GM12891 (cell line): Measurements from ENCODE around the gene DIS3L2.
"Not testable (repeated sequence)": the region's sequence is repeated elsewhere in the genome, so short reads cannot be mapped to it uniquely, and the experiment has no call there.

Source experiments
- DNase-seq: peaks from one replicate; pipeline ENCODE4 v3.0.0; 2011; ENCODE audit warnings: low spot score; ENCODE audit not compliant: insufficient read length
- FAIRE-seq: peaks from 2 replicates; lab custom pipeline; 2011; peaks lifted over from hg19 to GRCh38; lab: Jason Lieb, UNC
- PAX5 ChIP-seq: IDR thresholded peaks from 2 replicates; pipeline ENCODE4 v1.6.1; 2011; ENCODE audit warnings: low read length, moderate library complexity, mild to moderate bottlenecking; ENCODE audit not compliant: insufficient read depth, severe bottlenecking
- POLR2A ChIP-seq: IDR thresholded peaks from 2 replicates; pipeline ENCODE4 v1.6.1; 2011; ENCODE audit warnings: low read depth, low read length, control low read depth
- POLR2AphosphoS5 ChIP-seq: IDR thresholded peaks from 2 replicates; pipeline ENCODE4 v1.6.1; 2011; ENCODE audit warnings: low read depth, low read length, control low read depth
- POU2F2 ChIP-seq: IDR thresholded peaks from 2 replicates; pipeline ENCODE4 v1.6.1; 2011; ENCODE audit warnings: low read depth, mild to moderate bottlenecking, control low read depth, low read length, moderate library complexity
- SPI1 ChIP-seq: IDR thresholded peaks from 2 replicates; pipeline ENCODE4 v1.6.1; 2011; ENCODE audit warnings: low read depth, low read length, control low read depth
- TAF1 ChIP-seq: IDR thresholded peaks from 2 replicates; pipeline ENCODE4 v1.6.1; 2011; ENCODE audit warnings: low read depth, low read length, control low read depth

DIS3L2 gene

GRCh38 chr2:232319803-232320442, 358.4 kb downstream of the DIS3L2 start:
- TF ChIP-seq POU2F2 (no peak), TAF1 (no peak), POLR2A (no peak), PAX5 (no peak)
- FAIRE-seq (no peak), DNase-seq (no peak)

DNA sequence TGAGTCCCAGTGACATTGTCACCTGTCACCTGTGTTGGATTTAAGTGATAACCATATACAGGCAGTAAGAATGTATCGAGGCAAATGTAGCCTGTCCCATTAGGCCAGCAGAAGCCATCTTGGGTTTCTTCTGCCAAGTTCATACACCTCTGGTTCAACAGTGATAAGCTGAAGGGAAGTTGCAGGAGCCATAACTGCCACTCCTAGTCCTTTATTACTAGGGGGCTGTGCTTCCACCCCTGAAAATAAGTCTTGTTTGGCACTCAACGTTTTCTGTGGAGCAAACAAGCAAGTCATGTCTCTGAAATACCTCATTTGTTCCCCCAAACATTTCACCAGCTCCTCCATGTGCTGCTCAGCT, 358.9 kb downstream of the DIS3L2 start:
- FAIRE-seq (no peak), DNase-seq (no peak)
- TF ChIP-seq TAF1 (no peak), POU2F2 (no peak), POLR2AphosphoS5 (no peak), PAX5 (no peak), POLR2A (no peak), SPI1 (no peak)

- DNase-seq (no peak), FAIRE-seq (no peak)
- TF ChIP-seq PAX5 (no peak), SPI1 (no peak), POLR2AphosphoS5 (no peak), POLR2A (no peak), POU2F2 (no peak), TAF1 (no peak)
These were observed 359.8 kb downstream of the DIS3L2 start for GRCh38 chr2:232321156-232321816.

DNA sequence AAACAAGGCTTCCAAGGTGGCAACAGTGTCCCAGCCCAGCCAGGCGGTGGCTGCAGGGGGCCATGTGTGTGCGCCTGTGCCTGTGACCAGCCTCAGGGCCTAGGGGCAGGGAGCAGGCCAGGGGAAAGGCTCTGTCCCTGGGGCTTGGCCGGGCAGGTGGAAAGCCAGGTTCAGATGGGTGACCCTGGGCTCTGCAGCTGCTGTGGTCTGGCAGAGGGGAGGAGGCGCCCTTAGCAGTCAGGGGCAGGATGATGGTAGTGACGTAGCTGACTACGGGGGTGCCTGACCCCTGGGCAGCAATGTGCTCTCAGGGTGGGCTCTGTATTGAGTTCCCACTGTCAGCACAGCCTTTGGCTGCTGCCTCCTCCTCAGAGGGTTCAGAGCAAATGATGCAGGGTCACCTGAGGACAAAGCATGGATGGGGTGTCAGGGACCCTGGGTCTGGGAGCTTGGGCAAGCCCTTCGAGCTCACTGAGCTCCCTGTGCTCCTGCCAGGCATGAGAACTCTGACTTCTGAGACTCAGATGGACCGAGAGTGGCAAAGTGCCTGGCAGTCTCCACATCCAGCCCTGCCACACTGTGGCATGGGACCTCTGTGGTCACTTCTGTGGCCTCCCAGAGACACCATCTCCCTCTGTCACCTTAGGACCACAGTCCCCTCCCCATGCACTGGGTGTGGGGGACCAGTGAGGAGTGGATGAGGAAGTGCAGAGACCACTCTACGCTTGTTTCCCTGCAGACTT, 360.5 kb downstream of the DIS3L2 start:
- DNase-seq: no peak
- FAIRE-seq: no peak
- TF ChIP-seq POU2F2: no peak
- TF ChIP-seq SPI1: no peak
- no peak for TF ChIP-seq POLR2A
- no peak for TF ChIP-seq TAF1
- no peak for TF ChIP-seq POLR2AphosphoS5
- no peak for TF ChIP-seq PAX5

DNA sequence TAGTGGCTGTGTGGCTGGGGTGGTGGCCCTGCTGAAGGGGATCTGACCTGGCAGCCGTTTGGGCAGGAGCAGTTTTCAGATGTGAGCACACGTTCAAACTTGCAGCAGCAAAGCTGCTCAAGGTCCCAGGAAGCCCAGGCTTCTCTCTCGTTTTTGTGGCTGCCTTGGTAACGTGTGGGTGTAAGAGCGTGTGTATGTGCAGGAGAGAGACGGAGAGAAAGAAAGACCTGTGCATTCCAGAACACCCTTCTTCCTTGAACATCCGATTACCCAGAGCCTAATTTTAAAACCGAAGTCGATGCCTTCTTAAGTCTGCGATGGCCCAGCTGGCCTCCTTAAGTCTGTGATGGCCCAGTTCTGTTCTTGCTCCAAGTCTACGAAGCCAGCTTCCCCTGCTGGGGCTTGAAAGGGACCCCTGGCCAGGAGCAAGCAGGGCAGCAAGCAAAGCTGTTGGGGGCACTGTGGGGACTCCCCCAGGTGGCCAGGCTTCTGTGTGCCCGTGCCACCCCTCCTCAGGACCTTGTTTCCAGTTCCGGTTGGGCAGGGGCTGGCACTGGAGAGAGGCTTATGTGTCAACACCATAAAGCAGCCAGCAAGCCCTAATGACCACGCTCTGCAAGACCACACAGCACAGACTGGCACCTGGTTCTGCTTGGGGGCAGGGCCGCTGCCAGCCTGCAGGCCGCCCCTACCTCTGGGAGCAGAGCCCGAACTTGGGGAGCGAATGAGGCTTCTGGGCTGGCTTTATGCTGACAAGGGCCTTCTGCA, 361.2 kb downstream of the DIS3L2 start:
- no peak for TF ChIP-seq TAF1
- DNase-seq (no peak), FAIRE-seq (no peak)

- DNase-seq: no peak
- no peak for FAIRE-seq
- TF ChIP-seq PAX5 (no peak), TAF1 (no peak), SPI1 (no peak), POLR2A (no peak)
These were observed 361.8 kb downstream of the DIS3L2 start for GRCh38 chr2:232323328-232323650.

DNA sequence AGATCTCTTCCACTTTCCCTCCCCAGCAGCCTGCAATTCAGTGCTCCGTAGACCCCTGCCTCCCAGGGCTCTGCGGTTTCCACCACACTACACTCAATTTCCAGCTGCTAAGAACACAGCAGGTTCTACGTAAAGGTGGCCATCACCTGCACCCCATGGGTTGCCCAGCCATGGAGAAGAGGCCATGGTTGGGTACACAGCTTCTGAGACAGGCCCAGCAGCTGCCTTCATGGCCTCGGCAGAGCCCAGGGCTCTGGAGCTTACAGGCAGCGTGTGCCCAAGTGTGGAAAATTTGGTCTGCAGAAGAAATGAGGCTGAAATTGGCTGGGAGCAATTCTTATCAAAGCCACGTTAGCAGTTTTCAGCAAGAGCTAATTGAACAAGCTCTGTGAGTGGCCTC, 362.5 kb downstream of the DIS3L2 start:
- FAIRE-seq, DNase-seq: not testable (repeated sequence)

DNA sequence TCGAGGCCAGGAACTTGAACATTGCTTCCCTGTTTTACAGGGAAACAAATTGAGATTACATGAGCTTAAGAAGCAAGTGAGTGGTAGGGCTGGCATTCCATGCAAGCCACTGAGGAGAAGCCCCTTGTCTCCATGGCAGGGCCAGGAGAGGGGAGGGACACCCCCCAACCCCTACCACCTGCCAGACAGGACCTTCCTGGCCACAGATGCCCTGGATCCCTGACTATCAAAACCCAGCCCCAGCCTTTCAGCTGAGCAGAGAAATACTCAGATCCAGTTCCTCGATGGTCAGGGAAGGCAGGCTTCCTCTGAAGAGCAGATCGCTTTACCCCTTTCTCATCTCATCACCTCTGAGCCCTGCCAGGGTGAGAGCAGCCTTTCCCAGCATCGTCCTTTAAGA, 363.3 kb downstream of the DIS3L2 start:
- no peak for TF ChIP-seq SPI1
- TF ChIP-seq POLR2AphosphoS5: no peak
- TF ChIP-seq TAF1: no peak
- TF ChIP-seq POLR2A: no peak
- no peak for TF ChIP-seq PAX5
- no peak for TF ChIP-seq POU2F2
- DNase-seq (no peak), FAIRE-seq (no peak)

DNA sequence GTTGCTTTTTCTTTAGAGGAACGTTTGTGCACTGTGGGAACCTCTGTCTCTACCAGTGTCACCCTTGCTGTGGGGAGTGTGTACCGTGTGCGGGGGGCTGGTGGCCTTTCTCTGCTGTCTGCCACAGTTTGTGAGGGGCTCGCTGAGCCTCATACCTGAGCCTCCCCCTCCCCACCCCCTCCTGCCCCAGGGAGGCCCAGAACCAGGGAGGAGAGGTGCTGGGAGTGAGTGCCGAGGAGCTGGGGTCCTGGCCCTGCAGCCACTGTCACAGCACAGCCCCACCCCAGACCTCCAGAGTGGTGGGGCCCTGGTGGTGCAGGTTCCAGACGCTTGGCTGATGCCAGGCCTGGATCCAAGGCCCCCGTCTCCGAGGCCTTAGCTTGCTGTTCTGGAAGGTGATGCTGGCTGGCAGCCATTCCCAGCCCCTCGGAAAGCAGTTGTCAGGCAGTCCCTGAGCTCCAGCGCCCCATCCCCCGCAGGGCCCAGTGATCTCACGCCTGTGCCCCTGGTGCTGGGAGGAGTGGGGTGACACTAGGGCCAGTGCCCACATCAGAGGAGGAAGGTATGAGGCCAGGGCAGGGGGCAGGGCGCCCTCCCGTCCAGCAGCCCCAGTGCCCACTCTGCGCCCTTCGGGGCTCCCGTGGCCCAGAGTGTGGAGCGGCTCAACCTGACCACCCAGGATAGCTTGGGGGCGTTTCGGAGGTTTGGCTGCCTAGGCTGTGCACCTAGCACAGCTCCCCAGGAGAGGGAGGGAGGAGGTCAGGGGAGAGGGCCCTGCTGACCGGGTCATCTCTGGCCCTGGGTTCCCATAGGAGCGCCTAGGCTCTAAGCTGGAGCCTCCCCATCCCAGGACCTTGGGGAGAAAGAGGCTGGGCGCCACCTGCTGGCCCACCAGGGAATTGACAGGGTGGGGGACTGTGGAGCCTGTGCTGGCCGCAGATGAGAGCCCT, 364.1 kb downstream of the DIS3L2 start:
- TF ChIP-seq POLR2AphosphoS5 (no peak), TAF1 (no peak), POU2F2 (no peak), POLR2A (no peak), PAX5 (no peak), SPI1 (no peak)
- FAIRE-seq (peak; percentile 91), DNase-seq (no peak)

DNA sequence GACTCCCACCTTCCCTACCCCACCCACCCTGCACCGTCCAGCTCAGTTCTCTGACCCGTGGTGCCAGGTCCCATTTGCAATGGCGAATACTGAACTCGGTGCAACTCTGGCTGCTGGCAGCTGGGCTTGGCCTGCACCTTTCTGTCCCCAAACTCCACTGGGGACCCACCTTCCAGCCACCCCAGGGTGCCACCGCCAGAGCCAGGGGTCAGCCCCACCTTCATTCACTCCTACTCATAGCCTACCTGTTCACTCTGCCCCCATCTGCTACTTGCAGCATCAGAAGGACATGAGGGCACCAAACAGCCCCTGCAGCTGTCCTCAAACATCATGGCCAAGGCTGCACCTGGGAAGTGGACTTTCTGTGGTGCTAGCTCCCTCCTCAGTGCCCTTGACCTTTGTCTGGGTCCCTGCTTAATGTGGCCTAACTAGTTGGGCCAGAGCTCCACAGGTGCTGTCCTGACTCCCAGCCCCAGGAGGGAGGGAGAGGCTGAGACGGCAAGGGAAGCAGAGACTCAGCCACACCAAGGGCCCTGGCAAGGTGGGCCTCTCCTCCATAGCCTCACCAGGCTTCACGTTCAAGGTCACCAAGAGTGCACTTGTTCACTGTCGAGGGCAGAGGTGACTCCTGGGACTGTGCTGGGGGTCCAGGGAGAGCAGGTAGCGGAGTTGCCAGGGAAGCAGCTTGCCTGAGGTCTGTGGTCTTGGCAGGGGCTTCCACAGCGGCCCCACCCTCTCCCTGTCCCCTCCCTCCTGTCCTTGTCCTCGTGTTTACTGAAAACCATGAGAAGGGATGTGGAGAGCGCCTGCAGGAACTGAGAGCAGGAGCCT, 365.0 kb downstream of the DIS3L2 start:
- not testable (repeated sequence) for DNase-seq, FAIRE-seq
